Uterus (tissue), 2 donors: ENCODE results near the gene ANKRD52.

Source experiments
- CTCF ChIP-seq, 4 experiments: fragments of 200-600 bp in 2 of 4; fragments of 450-650 bp in 2 of 4; sonication (generic) in 2 of 4; IDR thresholded peaks; one replicate each; pipeline ENCODE4 v1.5.1; 2016 to 2019; ENCODE audit warnings: antibody characterized with exemption in 4 of 4, mild to moderate bottlenecking in 2 of 4, moderate library complexity in 1 of 4
- POLR2A ChIP-seq, 2 donors: fragments of 450-650 bp; IDR thresholded peaks; one replicate each; pipeline ENCODE4 v1.6.1; 2016; ENCODE audit warnings: antibody characterized with exemption in 2 of 2, mild to moderate bottlenecking in 1 of 2, moderate library complexity in 1 of 2

- TF ChIP-seq CTCF (IDR thresholded peaks at IDR 0.05) = no peak
- TF ChIP-seq POLR2A (IDR thresholded peaks at IDR 0.05) = no peak
Observed at GRCh38 chr12:56230432-56231183, 27.6 kb downstream of the ANKRD52 start.
